ENCODE results near the gene PSD2. TPM values are rescaled to one million over a fixed set of nuclear protein-coding genes. Genes with fewer than 3 reads are reported as not detected.

The PSD2 gene
- total RNA-seq, 1 donor from 2014 or later = 0.14 TPM

GRCh38 chr5:139861021-139861888 lies 65.6 kb downstream of the PSD2 start:
- Mint-ChIP-seq H3K36me3 (ENCODE audit: insufficient read depth) (no peaks in the 10 kb centered on the region), H3K4me3 (ENCODE audit: low read depth) (no peak overlapping the region), H3K27ac (no peak overlapping the region), H3K4me1 (ENCODE audit: low read depth) (no peaks in the 10 kb centered on the region), H3K9me3 (ENCODE audit: low read depth) (no peaks in the 10 kb centered on the region), H3K27me3 (peaks cover 3% of the 10 kb centered on the region)
- no peak for TF ChIP-seq CTCF (IDR thresholded peaks at IDR 0.05; ENCODE audit: unreplicated experiment)
- DNase-seq (ENCODE audit: low spot score, unreplicated experiment) = no peak

GRCh38 chr5:139861889-139862207 lies 66.2 kb downstream of the PSD2 start:
- Mint-ChIP-seq H3K9me3 (ENCODE audit: low read depth) (no peaks in the 10 kb centered on the region), H3K4me3 (ENCODE audit: low read depth) (no peak overlapping the region), H3K27ac (no peak overlapping the region), H3K4me1 (ENCODE audit: low read depth) (no peaks in the 10 kb centered on the region), H3K27me3 (peaks cover 7% of the 10 kb centered on the region), H3K36me3 (ENCODE audit: insufficient read depth) (no peaks in the 10 kb centered on the region)
- no peak for TF ChIP-seq CTCF (IDR thresholded peaks at IDR 0.05; ENCODE audit: unreplicated experiment)
- no peak for DNase-seq (ENCODE audit: low spot score, unreplicated experiment)

- H3K27me3 Mint-ChIP-seq = peaks cover 7% of the 10 kb centered on the region
- no peak overlapping the region for H3K27ac Mint-ChIP-seq
- H3K9me3 Mint-ChIP-seq (ENCODE audit: low read depth) = no peaks in the 10 kb centered on the region
- TF ChIP-seq CTCF (IDR thresholded peaks at IDR 0.05; ENCODE audit: unreplicated experiment) = no peak
- no peaks in the 10 kb centered on the region for H3K4me1 Mint-ChIP-seq (ENCODE audit: low read depth)
- no peak for DNase-seq (ENCODE audit: low spot score, unreplicated experiment)
- no peaks in the 10 kb centered on the region for H3K36me3 Mint-ChIP-seq (ENCODE audit: insufficient read depth)
- H3K4me3 Mint-ChIP-seq (ENCODE audit: low read depth) = no peak overlapping the region
Observed at GRCh38 chr5:139862313-139862712, 66.7 kb downstream of the PSD2 start.

GRCh38 chr5:139862803-139863202 lies 67.2 kb downstream of the PSD2 start:
- no peak for DNase-seq (ENCODE audit: low spot score, unreplicated experiment)
- Mint-ChIP-seq H3K4me3 (ENCODE audit: low read depth) (no peak overlapping the region), H3K27ac (no peak overlapping the region), H3K36me3 (ENCODE audit: insufficient read depth) (no peaks in the 10 kb centered on the region), H3K27me3 (peaks cover 7% of the 10 kb centered on the region), H3K9me3 (ENCODE audit: low read depth) (no peaks in the 10 kb centered on the region), H3K4me1 (ENCODE audit: low read depth) (no peaks in the 10 kb centered on the region)
- no peak for TF ChIP-seq CTCF (IDR thresholded peaks at IDR 0.05; ENCODE audit: unreplicated experiment)

- Mint-ChIP-seq H3K27ac (no peak overlapping the region), H3K27me3 (peaks cover 7% of the 10 kb centered on the region), H3K4me1 (ENCODE audit: low read depth) (no peaks in the 10 kb centered on the region), H3K4me3 (ENCODE audit: low read depth) (no peak overlapping the region), H3K9me3 (ENCODE audit: low read depth) (no peaks in the 10 kb centered on the region), H3K36me3 (ENCODE audit: insufficient read depth) (no peaks in the 10 kb centered on the region)
- DNase-seq (ENCODE audit: low spot score, unreplicated experiment) = no peak
- TF ChIP-seq CTCF (IDR thresholded peaks at IDR 0.05; ENCODE audit: unreplicated experiment) = no peak
Observed at GRCh38 chr5:139863361-139863760, 67.8 kb downstream of the PSD2 start.
